A172 (cell line): ENCODE results near the gene CASTOR1. TPM values are rescaled to one million over a fixed set of nuclear protein-coding genes. Genes with fewer than 3 reads are reported as not detected.

ENCODE experiments used
- DNase-seq: peaks from one replicate; pipeline ENCODE4 v3.0.0-alpha.2; 2015; ENCODE audit warnings: low spot score
- total RNA-seq: library from RNA; depleted of rRNA; stranded (reverse); fragments of >200 nt; shearing (Covaris generic); gene quantifications from 2 replicates; pipeline ENCODE4 v1.2.3, GENCODE V29; 2014

Gene CASTOR1
- total RNA-seq, 1 experiment from 2014 or later, result 12.8 TPM

DNA sequence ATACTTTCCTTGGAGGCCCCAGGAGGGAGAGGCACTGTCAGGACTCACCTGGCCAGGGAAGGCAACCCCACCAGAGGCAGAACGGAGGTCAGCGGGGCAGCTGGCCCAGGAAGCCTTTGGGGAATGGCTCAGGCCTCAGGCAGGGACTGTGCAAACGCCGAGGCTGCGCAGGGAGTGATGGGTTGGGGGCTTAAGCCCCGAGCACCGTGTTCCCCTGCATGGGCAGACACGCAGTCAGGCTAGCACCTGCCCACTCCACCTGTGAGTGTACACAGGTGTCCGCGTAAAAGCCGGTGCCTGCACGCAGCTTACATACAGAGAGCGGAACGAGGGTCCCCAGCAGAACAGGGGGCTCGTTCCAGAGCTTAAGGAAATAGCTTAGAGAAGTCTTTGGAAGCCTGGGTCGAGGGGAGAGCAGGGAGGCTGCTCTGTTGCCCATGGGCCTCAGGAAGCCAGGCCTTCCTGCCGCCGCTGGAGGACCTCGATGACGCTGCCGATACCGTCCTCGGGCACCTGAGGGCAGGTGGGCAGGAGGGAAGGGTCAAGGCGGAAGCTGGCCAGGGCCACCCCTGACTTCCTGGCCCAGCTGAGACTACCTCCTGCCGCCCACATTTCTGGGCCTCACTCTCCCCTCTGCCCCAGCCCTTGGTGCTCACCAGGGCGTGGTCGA lies 4.0 kb downstream of the CASTOR1 start:
- no peak for DNase-seq

DNA sequence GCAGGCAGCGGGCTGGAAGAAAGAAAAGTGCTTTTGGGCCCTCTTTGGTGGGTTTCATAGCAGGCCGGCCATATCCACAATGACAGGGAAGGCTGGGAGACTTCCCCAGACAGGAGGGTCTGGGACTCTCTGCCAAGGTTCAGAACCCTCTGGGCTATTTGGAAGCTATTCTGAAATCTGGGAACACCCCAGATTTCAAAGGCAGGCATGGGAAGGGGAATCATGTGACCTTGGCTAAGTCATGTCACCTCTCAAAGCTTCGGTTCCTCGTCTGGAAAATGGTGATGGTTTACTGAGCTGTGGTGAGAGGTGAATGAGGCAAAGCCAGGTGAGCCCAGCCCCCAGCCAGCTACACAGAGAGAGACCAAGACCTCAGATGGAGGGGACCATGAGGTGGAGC lies 4.6 kb downstream of the CASTOR1 start:
- no peak for DNase-seq

DNA sequence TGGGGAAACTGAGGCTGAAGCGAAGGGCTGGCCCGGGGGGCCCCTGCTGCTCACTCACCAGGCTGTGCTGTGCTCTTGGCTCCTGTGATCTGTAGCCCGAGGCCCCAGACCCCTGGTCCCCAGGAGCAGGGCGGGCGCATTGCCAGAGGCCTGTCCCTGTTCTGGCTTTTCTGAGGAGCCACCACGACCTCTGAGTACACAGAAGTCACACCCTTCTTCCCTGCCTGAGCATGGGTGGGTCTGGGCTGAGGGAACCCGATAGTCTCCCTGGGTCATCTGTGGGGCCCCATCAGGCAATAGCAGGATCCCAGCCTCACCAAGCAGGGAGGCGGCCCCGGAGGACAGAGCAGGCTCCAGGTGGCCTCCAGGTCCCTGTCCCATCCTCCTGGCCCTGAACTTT lies 5.1 kb downstream of the CASTOR1 start:
- no peak for DNase-seq

DNA sequence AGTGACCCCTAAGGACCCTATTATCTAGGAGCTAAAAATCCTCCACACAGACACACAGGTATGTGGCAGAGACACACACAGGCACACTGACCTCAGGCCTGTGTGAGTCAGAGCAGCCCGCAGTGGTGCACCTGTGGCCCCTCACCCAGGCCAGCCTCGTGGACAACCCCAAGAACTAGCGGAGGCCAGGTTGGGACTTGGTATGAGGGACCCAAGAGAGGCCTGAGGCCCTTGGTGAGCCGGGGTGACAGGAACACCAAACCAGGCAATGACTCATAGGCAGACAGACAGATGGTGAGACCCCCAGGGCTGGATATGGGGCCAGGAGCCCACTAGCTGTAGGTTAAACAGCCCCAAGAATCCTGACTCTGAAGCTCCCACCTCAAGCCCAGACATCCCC lies 6.0 kb downstream of the CASTOR1 start:
- DNase-seq, result no peak

DNA sequence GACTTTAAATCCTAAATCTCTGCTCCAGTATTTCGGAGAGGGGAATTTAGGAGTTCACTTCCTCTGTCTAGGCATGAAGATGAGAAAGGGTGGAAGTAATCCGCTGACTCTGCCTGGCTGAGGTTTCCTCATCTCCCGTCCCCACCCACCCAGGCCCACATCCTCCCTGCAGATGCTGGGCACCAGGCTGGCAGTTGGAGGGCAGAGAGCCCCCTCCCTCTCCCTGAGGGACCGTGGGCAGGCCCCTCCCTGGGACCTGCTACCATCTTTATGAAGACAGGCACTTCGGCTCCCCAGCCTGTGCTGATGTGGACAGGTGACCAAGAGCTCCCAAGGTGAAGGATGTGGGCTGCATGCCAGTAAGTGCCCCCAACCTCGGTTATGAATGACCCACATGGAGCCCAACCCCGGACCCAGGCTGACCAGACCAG lies 6.7 kb downstream of the CASTOR1 start:
- DNase-seq, result no peak

DNA sequence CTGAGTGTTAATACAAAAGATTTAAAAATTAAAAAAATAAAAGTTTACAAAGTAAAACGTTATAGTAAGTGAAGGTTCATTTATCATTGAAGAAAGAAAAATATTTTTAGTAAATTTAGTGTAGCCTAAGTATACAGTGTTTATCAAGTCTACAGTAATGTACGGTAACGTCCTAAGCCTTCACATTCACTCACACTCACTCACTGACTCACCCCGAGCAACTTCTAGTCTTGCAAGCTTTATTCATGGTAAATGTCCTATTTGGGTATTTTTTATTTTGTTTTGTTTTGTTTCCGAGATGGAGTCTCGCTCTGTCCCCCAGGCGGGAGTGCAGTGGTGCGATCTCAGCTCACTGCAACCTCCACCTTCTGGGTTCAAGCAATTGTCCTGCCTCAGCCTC lies 8.8 kb downstream of the CASTOR1 start:
- no peak for DNase-seq

DNA sequence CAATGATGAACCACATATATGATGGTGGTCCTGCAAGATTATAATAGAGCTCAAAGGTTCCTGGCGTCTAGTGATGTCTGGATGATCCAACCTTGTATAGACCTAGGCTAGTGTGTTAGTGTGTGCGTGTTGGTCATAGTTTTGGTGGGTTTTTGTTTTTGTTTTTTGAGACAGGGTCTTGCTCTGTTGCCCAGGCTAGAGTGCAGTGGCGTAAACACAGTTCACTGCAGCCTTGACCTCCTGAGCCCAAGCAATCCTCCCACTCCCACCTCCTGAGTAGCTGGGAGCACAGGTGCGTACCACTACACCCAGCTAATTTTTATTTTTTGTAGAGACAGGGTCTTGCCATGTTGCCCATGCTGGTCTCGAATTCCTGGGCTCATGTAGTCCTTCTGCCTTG lies 9.4 kb downstream of the CASTOR1 start:
- DNase-seq, result no peak

DNA sequence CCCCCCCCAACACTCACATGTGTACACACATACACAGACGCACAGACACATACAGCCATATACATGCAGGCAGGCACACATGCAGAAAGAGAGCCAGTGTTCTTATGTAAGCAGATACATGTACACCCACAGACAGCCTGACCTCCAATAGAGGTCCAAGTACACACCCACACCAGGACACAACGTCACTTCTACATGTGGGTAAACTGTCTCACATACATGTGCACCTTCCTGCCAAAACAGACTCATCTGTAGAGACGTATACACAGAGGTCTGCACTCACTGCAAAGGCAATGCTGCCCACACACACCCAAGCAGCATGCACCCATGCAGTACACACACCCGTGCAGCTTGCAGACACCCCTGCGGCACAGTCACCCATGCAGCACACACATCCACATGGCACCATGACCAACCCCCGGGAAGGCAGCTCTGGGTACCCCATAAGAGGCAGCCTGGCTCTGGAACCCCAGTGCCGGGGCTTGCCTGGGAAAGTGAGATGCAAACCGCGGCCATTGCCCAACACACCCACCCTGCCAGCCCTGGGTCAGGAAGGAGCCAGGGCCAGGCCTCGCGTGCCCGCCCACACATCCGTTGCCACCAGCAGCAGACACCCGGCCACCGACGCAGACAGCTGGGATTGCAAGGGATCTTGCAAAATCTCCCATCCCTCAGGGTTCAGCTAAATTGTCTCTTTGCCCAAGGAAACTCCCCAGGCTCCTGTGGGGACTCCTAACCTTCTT lies 10.1 kb downstream of the CASTOR1 start:
- no peak for DNase-seq

DNA sequence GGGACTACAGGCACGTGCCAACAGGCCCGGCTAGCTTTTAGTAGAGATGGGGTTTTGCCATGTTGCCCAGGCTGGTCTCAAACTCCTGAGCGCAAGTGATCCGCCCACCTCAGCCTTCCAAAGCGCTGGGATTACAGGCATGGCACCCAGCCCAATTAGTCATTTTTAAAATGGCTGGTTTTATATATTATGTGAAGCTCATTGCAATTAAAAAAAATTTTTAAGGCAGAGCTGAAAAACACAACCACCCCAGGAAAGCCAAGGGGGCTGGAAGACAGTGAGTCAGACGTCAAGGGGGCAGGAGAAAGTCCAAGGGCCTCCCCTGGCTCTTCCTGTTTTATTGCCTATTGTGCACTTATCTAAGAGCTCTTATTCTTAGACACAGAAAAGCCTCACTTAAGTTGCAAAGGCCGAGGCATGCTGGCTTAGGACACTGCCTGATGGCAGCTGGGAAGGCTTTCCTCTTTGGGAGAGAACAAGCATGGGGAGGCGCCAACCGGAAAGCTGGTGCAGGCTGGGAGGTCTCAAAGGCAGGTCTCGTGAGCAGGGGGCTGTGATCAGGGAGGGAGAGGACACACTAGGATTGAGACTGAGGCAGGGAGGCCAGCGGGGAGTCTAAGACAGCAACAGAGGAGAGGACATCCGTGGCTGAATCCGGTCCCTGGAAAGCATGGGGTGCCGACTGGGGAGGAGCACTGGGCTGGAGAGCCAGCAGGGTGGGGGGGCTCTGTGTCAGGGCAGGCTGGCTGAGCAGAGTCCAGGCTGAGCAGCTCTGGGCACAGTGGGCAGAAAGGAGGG lies 11.6 kb downstream of the CASTOR1 start:
- peak; percentile 86 for DNase-seq

DNA sequence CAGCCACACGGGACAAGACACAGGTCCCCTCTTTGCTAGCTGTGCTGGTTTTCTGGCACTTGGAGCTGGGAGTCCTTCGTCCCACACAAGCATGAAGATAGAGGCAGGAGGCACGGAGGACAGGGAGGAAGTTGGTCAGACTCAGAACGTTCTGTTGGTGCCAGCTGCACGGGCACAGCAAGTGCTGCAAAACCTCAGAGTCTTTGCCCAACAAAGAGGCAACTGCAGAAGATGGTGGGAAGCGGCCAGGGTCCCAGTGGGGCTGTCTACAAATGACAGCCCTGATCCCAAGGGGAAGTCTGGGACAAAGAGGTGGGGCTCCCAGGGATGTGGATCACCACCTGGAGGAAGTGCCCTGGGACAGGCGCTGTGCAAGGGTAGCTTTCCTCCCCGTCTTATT lies 13.3 kb downstream of the CASTOR1 start:
- no peak for DNase-seq

DNA sequence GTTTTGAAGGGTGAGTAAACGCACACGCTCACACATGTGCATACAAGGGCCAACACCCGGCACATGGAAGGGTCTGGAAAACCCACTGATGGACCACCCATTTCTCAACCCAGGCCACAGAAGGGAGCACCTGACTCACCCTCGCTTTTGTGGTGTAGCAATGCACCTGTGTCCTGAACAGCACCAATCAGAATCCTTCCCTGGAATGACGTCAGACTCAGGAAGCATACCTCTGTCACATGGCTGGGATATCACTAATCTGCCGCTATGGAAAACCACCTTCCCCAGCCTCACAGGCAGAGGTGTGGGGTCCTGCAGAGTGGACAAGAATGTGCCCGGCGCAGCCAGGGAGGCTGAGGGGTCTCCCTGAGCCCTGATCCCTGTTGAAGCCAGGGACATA lies 13.7 kb downstream of the CASTOR1 start:
- no peak for DNase-seq

DNA sequence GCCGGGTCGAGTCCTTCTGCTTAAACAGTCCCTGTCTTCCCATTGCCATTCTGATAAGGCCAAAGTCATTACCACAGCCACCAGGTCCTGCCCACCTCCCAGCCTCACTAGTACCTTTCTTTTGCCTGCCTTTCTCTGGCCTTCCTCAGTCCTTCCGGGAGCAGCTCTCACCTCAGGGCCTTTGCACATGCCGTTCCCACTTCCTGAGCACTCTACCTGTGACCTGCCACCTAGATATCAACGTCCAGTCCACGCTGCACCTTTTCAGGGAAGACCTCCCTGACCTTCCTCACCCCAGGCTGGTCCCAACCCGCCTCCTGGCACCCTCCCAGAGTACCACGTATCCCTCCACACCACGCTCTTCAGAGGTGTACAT lies 14.9 kb downstream of the CASTOR1 start:
- DNase-seq, result no peak

DNA sequence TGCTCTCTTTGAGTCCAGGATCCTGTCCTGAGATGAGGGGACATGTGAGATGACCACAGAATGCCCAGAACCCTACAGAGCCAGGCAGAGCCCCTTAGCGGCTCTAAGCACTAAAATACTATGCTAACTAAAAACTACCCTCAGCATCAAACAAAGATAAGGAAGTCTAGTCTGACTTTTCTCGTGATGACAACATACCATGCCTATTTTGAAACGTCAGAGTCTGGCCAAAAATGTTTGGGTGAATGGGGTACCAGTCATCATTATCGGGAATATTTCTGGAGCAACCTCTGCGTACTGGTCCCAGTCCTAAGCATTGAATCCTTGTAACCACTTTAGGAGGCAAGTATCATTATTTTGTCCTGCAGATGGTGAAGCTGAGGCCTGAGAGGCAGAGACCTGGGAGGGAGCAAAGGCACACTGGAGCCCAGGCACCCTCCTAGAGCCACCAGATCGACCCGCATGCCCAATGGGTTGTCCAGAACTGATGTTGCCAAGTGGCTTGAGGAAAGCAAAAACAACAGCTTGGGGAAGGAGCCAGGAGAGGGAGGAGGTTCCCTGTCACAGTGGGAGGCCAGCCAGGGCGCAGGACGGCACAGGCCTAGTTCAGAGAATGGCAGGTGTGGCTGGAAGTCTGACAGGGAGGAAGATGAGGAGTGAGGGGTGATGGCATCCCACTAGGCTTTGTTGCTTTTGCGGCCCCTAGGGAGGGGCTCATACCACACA lies 15.4 kb downstream of the CASTOR1 start:
- DNase-seq, result no peak

DNA sequence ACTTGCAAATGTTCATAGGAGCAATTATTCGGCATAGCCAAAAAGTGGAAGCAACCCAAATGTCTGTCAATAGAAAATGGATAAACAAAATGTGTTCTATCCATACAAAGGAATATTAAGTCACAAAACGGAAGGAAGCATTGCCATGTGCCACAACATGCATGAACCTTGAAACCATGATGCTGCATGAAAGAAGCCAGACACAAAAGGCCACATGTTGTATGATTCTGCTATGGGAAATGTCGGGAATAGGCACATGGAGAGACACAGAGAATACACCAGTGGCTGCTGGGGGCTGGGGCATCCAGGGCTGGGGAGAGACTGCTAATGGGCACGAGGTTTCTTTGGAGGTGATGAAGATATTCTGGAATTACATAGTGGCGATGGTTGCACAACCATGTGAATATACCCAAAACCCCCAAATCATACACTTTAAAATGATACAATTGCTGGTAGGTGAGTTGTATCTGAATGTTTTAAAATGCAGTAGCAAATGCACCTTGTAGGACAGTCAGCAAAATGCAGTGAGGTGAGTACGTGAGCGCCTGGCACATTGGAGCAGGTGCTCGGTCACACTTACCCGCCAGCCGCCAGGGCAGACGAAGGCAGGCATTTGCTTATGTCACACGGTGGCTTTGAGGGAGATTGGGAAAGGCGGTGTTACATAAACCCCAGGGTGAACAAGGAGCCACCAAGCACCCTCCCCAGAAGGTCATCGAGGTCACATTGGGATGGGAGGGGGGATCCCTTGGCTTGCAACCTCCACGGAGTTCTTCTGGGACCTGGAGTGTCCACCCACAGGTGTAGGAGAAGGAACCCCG lies 16.3 kb downstream of the CASTOR1 start:
- DNase-seq, result no peak

DNA sequence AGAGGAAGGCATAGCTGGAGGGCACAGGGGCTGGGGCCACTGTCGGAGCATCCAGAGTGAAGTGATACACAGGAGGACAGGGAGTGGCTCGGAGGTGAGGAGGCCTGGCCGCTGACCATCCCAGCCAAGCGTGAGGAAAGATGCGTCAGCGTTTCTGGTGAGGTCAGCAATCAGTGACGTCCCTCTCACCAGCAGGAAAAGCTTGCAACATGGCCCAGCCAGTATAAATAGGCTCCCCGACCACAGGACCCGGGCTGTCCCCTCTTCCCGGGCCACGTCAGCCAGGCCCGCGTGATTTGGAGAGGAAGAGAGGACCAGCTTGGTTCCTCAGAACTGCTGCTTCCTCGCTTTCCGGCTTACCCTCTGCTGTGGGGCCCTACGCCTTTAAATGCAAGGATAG lies 18.5 kb downstream of the CASTOR1 start:
- no peak for DNase-seq

DNA sequence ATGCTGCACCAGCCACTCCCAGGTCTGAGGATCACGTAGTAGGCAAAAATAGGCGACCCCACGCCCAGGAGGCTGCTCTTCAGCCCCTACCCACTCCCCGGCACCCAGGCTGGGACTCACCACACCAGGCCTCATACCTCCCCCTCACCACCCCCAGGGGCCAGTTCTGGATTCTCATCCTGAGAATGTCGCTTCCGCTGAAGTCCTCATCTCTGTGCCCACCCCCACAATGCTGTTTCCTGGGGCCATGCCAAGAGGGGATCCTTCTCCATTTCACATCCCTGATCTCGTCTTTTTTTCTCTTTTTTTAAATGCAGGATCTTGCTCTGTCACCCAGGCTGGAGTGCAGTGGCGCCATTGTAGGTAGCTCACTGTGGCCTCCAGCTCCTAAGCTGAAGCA lies 21.0 kb downstream of the CASTOR1 start:
- DNase-seq, result no peak

DNA sequence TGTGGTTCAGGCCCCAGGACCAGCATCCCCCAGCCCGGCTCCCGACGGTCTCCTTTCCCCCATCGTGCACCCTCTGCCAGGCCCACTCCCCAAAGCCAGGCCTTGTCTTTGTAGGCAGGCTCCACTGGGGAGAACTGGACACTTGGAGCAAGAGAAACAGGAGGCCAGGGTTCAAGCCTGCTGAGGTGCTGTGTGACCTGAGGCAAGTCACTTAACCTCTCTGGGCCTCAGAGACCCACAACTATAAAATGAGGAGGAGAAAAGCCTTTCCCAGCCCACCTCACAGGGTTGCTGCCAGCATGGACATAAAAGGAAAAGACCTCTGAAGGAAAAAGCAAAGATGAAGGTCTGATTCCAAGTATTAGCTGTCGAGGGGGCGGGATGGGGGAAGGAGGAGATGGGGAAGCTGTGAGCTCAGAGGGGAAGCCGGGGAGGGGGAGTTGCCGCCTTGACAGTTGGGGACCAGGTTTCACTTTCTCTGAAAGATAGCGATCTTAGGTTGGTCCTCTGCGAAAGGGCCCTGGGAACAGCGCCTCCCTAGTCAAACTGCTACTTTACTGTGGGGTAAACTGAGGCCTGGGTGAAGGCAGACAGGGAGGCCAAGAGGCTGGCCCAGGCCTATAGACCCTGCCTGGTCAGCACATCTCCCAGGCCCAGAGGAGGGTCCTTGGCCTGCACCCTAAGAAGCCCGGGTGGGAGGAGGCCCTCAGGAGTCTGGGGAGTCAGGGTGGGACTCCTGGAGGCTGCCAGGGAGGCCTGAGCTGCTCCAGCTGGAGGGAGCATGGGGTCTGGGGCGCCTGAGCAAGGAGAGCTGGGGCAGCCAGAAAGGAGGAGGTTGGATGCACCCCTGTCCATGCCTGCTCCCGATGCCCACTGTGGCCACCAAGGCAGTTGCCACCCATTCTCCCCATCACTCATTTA lies 21.7 kb downstream of the CASTOR1 start:
- no peak for DNase-seq

DNA sequence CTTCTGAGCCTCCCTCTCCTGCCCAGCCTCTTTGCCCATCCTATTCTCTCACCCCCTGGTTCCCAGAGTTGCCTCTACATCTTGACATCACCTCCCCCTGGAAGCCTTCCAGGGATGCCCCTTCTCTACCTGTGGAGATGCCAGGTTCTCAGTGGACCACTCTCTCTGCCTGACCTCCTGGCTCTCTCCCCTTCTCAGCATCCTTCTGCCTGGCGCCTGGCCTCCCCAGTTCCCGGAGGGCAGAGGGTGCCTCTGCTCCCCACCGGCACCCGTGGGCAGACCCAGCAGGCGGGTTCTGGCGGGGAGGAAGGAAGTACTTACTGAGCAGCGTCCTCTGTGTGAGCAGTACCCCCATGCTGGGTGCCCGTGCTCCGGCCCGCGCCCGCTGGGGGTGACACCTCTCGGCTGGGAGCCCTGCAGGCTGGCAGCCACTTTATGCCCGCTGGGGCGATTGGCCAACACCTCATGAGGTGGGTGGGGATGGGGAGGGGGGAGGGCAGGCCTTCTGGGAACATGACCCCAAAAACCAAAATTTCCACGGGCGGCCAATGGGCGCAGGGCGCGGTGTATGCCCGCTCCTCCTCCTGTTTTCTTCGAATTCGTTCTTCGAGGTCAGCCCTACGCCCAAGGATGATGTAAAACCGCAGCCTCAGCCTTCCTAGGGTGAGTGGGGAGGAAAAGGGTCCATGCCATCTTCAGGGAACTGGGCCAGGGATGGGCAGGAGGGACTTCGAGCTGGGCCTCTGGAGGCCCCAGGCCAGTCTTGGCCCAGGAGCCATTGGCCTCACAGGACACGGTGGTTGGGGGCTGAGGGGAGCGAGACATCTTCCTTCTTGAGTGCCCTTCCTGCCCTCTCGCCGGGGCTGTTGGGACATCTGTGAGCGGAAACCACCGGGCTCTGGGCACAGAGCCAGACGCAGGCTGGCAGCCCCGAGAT lies 22.6 kb downstream of the CASTOR1 start, which contains the start of gene OSM:
Gene OSM, minus strand, starts transcription at position 407 of the 937 bp plus-strand sequence. Its CDS starts 52 bp downstream, at position 355.
- no peak for DNase-seq
